RWPE1 (cell line): Measurements from ENCODE around the gene POFUT2.

Source experiments
- CTCF ChIA-PET: fragments of 350-600 bp; sonication (Branson Sonifier 250); formaldehyde crosslinking; extraction: SDS; loops from one replicate; lab custom pipeline; 2021; lab: Yijun Ruan, JAX
- POLR2A ChIA-PET: fragments of 400-600 bp; formaldehyde crosslinking; extraction: SDS; loops from one replicate; lab custom pipeline; 2020; ENCODE audit warnings: antibody characterized with exemption; ENCODE audit not compliant: low non-redundant PET; lab: Yijun Ruan, JAX
- DNase-seq: peaks from one replicate; pipeline ENCODE4 v3.0.0; 2012; ENCODE audit warnings: low spot score
- H3K27ac ChIP-seq: fragments of 450-650 bp; 2 replicates; pipeline ENCODE4 v1.5.1; 2017
- TF ChIP-seq, protein P1 (sequence below): fragments of 450-650 bp; conservative IDR thresholded peaks from 2 replicates; pipeline ENCODE4 v1.5.1; 2017; ENCODE audit warnings: low read depth, mild to moderate bottlenecking

POFUT2 gene

DNA sequence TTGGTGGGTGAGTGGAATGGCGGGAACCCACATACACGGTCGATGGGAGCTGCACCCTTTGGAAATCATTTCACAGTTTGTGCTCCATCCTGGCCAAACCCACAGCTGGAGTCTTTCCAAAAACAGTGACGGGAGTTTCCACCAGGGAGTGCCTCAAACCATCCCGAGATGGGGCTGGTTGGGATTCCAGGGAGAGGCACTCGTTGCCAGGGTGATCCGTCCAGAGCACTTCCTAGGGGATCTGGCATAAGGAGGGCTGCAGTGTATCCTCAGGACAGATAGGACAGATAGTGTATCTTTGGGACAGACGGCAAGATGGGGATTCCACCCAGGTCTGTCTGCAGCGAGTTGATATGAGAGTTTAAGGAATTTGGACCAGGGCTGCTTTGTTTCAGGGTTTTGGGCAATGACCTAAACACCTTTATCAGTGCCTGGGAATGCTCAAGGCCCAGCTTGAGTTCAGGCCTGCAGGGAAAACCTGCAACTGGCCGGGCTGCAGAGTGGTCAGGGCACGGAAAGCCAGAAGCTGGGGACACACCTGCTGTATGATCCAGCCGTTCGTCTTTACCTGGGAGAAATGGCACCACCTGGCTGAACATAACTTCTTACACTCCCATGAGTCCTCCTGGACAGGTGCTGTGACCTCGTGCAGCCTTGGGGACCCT is 3.4 kb upstream of the POFUT2 start:
- ChIA-PET POLR2A (interaction anchor here (0.6 kb wide), 2 partner anchors 63 to 116 kb away, joined by 4 read pairs; no protein-coding TSS in a partner anchor), CTCF (interaction anchor here (0.6 to 1.8 kb wide), 3 partner anchors 141 to 151 kb away, joined by 3 to 5 read pairs (median 3); no protein-coding TSS in a partner anchor)
- DNase-seq, result no peak
- peak overlapping the region; percentile 47 for H3K27ac ChIP-seq
- TF ChIP-seq, protein P1, sequence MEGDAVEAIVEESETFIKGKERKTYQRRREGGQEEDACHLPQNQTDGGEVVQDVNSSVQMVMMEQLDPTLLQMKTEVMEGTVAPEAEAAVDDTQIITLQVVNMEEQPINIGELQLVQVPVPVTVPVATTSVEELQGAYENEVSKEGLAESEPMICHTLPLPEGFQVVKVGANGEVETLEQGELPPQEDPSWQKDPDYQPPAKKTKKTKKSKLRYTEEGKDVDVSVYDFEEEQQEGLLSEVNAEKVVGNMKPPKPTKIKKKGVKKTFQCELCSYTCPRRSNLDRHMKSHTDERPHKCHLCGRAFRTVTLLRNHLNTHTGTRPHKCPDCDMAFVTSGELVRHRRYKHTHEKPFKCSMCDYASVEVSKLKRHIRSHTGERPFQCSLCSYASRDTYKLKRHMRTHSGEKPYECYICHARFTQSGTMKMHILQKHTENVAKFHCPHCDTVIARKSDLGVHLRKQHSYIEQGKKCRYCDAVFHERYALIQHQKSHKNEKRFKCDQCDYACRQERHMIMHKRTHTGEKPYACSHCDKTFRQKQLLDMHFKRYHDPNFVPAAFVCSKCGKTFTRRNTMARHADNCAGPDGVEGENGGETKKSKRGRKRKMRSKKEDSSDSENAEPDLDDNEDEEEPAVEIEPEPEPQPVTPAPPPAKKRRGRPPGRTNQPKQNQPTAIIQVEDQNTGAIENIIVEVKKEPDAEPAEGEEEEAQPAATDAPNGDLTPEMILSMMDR, result no peak

DNA sequence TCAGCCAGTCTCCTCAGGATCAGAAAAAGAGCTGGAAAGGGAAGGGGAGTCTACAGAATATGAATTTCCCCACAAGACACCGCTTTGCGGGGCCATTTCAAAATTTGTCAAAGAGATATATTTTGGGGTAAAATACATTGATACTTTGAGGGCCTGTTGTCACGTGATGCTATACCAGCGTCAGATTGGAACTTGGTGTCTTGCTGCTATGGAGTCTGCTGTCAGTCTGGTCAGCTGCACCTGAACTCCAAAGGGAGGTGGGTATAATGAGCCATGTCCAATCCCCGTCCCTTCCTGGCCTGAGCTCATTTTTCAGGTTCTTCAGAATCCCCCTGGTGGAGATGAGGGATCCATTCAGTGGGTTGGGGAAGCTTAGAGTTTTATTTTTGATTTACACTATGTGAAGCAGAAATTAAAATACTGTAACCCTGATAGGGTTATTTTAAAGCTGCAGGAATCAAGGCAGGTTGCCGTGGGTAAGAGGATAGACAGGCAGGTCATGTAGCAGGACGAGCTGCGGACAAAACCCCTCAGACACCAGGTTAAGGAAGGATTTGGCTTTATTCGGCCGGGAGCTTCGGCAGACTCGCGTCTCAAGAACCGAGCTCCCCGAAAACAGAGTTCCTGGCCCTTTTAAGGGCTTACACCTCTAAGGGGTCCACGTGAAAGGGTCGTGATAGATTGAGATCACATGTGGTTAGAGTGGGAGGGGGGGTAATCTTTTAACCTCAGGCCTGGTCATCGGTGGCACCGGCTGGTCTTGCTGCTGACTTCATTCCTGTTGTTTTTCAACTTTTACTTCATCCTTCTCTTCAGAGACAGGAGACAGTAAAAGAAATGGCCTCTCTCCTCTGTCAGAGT is 2.2 kb upstream of the POFUT2 start:
- no peak overlapping the region for H3K27ac ChIP-seq
- CTCF ChIA-PET, result interaction anchor here (0.5 to 1.8 kb wide), 2 partner anchors 27 to 150 kb away, joined by 3 to 5 read pairs; no protein-coding TSS in a partner anchor
- DNase-seq, result no peak
- POLR2A ChIA-PET, result interaction anchor here (0.6 kb wide), 1 partner anchor 61 kb away, joined by 4 read pairs; no protein-coding TSS in a partner anchor
- TF ChIP-seq, protein P1, result no peak

DNA sequence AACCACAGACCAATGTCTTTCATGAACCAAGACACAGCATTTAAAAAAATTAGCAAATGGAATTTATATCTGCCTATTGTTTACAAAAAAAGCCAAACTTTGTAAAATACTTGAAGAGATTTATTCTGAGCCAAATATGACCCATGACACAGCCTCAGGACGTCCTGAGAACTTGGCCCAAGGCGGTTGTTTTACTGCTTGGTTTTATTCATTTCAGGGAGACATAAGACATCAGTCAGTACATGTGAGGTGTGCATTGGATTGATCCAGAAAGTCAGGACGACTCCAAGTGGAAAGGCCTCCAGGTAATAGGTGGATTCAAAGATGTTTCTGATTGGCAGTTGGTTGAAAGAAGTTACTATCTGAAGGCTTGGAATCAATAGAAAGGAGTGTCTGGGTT is 1.4 kb upstream of the POFUT2 start:
- ChIA-PET POLR2A (no interaction called here), CTCF (interaction anchor here (1.5 kb wide), 1 partner anchor 149 kb away, joined by 10 read pairs; no protein-coding TSS in a partner anchor)
- no peak for DNase-seq
- H3K27ac ChIP-seq, result no peak overlapping the region
- TF ChIP-seq, protein P1, result no peak

DNA sequence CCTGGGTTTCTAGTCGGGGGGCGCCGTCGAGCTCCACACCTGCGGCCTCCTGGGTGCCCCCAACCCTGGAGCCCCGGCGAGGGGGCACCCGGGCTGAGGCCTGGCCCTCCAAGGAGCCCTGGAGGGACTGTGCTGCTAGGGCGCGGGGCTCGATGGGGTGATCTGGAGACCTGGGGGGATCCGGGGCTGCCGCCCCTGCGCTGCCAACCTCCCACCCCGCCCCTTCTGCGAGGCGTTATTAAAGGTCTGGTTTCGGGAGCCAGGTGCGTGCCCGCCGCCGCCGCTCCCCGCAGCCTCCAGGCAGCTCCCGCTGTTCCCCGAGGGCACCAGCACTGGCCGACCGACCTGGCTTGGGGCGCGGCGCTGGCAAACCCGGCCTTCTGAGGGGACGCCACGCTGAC is 746 bp upstream of the POFUT2 start:
- ChIA-PET POLR2A (interaction anchor here (1.0 kb wide), 1 partner anchor 150 kb away, joined by 3 read pairs; no protein-coding TSS in a partner anchor), CTCF (interaction anchor here (0.6 to 1.5 kb wide), 3 partner anchors 134 to 148 kb away, joined by 3 to 10 read pairs (median 4); no protein-coding TSS in a partner anchor)
- H3K27ac ChIP-seq, result peak overlapping the region; percentile 55
- DNase-seq, result no peak
- TF ChIP-seq, protein P1, result no peak

DNA sequence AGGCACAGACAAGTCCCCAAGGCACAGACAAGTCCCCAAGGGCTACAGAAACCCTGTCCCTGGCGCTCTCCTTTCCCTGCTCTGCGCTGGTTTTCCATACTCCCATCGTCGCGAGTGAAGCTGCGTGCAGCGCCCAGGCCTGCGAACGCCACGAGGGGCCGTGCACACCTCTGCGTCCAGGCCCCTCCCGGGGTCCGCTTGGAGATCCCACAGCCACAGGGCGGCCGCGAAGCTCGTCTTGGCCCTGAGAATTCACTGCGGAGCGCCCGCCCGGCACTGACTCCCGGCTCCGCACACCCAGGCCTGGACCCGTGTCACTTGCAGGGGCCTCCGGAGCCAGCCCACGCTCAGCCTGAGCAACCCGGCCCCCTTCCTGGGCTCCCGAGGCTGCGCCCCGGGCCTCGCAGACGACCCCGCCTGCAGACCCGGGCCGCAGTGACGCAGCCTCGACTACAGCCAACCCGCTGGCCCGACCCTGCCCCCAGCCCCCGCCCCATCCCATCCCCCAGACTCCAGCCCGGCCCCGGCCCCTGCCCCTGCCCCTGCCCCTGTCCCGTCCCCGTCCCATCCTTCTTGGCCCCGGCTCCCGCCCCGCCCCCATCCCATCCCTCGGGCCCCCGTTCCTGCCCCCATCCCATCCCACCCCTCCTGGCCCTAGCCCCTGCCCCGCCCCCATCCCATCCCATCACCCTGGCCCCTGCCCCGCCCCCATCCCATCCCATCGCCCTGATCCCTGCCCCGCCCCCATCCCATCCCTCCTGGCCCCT is 841 bp downstream of the POFUT2 start:
- peak overlapping the region; percentile 55 for H3K27ac ChIP-seq
- ChIA-PET POLR2A (no interaction called here), CTCF (no interaction called here)
- TF ChIP-seq, protein P1, result no peak
- no peak for DNase-seq
